Lower lobe of right lung (tissue), 2 donors: ENCODE data around the gene SEMA6A. TPM values are rescaled to one million over a fixed set of nuclear protein-coding genes. Genes with fewer than 3 reads are reported as not detected.

ENCODE experiments used
- ATAC-seq, 2 donors: fragments of 200-7000 bp; cut with Tn5 transposase; one replicate each; pipeline ENCODE4 v1.9.1; 2020 to 2022; ENCODE audit warnings: mild to moderate bottlenecking in 2 of 2, moderate library complexity in 2 of 2
- DNase-seq: peaks from one replicate; pipeline ENCODE4 v3.0.0-alpha.2; 2020
- H3K27ac ChIP-seq: fragments of 200-600 bp; one replicate; pipeline ENCODE4 v1.8.0; 2022
- H3K27me3 ChIP-seq: fragments of 200-600 bp; one replicate; pipeline ENCODE4 v1.8.0; 2022; ENCODE audit warnings: low read depth
- H3K36me3 ChIP-seq: fragments of 200-600 bp; one replicate; pipeline ENCODE4 v1.8.0; 2022; ENCODE audit warnings: mild to moderate bottlenecking
- H3K4me1 ChIP-seq: fragments of 200-600 bp; one replicate; pipeline ENCODE4 v1.8.0; 2022
- H3K4me3 ChIP-seq: fragments of 200-600 bp; one replicate; pipeline ENCODE4 v1.8.0; 2022; ENCODE audit warnings: mild to moderate bottlenecking
- H3K9me3 ChIP-seq: fragments of 200-600 bp; one replicate; pipeline ENCODE4 v1.8.0; 2022
- intact Hi-C: fragments of 100-400 bp; cut with DNase I; formaldehyde crosslinking; loops from one replicate; pipeline ENCODE4 v1.11.0; 2022
- total RNA-seq: library from RNA; stranded (reverse); fragmentation: NEBNext Ultra II Directional; extraction: Animal tissue kit (Norgen Biotek cat#: 25700); gene quantifications from one replicate; pipeline ENCODE4 v1.2.1, GENCODE V29; 2021
- TF ChIP-seq, protein P1 (sequence below): fragments of 200-600 bp; IDR thresholded peaks from one replicate; pipeline ENCODE4 v1.8.0; 2022; ENCODE audit warnings: antibody characterized with exemption, mild to moderate bottlenecking
- donor health status: DM: no; HTN: yes; CAD: no; lungs with severe emphysema.

SEMA6A gene
- total RNA-seq, 1 donor from 2014 or later, result 44.3 TPM

DNA sequence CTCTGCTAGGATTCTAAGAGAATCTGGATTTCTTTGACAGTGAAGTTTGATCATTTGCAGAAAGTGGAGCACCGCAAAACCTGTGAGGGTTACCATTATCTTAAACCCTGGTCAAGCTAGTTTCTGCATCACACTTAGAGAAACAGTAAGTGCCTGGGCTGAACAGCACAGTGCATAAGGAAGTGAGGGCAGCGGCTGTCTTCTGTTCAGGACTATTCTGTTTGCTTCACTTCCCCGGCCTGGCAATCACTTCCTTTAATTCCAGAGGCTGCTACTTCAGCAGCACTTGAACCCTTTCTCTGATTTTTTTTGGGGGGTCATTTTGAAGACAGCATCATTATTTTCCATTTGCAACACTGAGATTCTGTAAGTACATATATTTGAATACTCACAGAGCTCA lies 32.0 kb downstream of the SEMA6A start:
- H3K9me3 ChIP-seq, result peaks cover 28% of the 10 kb centered on the region
- intact Hi-C loops, result no loop called here
- ATAC-seq (no peak), DNase-seq (no peak)
- no peak overlapping the region for H3K27ac ChIP-seq
- no peaks in the 10 kb centered on the region for H3K27me3 ChIP-seq
- H3K4me1 ChIP-seq, result no peaks in the 10 kb centered on the region
- TF ChIP-seq, protein P1, sequence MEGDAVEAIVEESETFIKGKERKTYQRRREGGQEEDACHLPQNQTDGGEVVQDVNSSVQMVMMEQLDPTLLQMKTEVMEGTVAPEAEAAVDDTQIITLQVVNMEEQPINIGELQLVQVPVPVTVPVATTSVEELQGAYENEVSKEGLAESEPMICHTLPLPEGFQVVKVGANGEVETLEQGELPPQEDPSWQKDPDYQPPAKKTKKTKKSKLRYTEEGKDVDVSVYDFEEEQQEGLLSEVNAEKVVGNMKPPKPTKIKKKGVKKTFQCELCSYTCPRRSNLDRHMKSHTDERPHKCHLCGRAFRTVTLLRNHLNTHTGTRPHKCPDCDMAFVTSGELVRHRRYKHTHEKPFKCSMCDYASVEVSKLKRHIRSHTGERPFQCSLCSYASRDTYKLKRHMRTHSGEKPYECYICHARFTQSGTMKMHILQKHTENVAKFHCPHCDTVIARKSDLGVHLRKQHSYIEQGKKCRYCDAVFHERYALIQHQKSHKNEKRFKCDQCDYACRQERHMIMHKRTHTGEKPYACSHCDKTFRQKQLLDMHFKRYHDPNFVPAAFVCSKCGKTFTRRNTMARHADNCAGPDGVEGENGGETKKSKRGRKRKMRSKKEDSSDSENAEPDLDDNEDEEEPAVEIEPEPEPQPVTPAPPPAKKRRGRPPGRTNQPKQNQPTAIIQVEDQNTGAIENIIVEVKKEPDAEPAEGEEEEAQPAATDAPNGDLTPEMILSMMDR, result no peak
- H3K36me3 ChIP-seq, result no peaks in the 10 kb centered on the region
- H3K4me3 ChIP-seq, result no peak overlapping the region

DNA sequence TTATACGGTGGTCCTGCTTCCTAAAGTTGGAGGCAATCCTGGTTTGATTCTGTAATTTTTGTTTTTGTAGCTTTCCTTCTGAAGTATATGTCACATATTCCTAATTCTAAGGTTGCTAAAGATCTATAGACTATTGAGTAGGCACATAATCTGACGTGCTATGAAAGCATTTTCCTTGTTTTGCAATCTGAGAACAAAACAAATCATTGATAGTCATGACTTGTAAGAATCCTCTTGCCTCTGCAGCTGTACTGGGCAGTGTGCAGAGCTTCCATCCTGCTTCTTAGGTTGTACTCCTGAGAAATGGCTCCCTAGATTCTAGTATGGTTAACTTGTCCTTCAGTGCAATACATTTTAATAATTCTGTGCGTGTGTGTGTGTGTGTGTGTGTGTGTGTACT lies 35.4 kb downstream of the SEMA6A start:
- Histone ChIP-seq H3K27me3 (no peaks in the 10 kb centered on the region), H3K36me3 (no peaks in the 10 kb centered on the region), H3K27ac (no peak overlapping the region), H3K9me3 (no peaks in the 10 kb centered on the region), H3K4me3 (no peak overlapping the region), H3K4me1 (peaks cover 5% of the 10 kb centered on the region)
- TF ChIP-seq, protein P1, result no peak
- intact Hi-C loops, result no loop called here
- DNase-seq, result no peak
- no peak for ATAC-seq

DNA sequence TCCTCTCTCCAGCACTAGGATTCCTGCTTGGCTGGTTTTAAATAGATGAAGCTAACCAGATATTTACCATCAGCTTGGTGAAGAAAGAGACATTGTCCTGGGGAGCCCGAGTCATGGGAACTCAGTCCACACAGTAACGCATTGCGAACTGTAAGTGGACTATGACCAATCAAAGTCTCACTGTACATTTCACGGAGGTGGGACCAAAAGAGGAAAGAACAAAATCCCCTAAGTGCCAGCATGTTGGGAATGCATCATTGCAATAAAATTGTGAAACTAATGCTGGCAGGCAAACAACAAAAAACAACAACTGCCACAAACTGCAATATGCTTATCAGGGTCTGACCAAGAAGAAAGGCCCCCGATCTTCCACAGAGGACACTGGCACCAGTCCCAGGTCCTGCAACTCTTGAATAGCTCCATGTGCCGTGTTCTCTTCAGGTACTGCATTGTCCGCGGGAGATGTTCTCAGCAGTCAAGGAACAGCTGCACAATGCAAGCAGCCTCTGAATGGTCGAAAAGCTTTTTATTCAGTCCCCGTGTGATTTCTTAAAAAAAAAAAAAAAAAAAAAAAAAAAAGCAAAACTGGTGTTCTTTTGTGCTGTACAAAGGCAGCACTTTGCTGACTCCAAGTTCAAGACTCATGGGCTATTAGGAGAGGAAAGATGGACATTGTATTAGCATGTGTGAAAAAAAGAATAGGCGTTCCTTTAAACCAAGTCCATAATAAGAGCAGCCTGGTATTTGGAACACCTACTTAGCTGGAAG lies 38.1 kb downstream of the SEMA6A start:
- H3K4me1 ChIP-seq, result peaks cover 5% of the 10 kb centered on the region
- H3K4me3 ChIP-seq, result no peak overlapping the region
- intact Hi-C loops, result no loop called here
- DNase-seq (no peak), ATAC-seq (no peak)
- H3K27ac ChIP-seq, result no peak overlapping the region
- no peaks in the 10 kb centered on the region for H3K36me3 ChIP-seq
- H3K27me3 ChIP-seq, result no peaks in the 10 kb centered on the region
- TF ChIP-seq, protein P1, result no peak
- H3K9me3 ChIP-seq, result no peaks in the 10 kb centered on the region

DNA sequence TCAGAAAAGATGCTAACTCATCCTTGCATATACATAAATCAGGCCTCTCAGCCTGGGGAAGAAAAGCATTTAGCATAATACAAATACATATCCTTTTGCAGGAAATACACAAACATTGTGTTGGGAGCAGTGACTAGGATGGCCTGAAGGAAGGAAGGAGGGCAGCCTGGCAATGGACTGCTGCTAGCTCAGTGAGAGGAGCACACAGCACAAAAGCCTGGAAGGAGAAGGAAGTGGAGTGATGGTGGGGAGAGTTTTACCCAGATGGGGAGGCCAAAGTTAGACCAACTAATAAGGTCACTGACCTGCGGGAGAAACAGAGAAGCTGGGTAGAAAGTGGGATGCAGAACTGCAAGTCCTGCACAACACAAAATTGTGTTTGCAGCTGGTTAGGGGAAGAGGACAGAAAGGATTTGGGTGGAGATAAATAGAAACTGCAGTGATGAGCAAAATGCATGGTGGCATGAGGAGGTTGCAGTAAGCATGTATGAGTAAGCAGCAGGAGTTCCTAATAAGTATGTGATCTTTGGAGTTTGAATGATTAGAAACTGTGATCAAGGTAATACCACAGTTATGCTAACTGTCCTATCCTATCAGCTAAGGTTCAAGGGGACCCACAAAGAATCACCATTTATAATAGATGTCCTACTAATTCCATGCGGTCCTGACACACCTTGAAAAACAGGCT lies 39.5 kb downstream of the SEMA6A start:
- TF ChIP-seq, protein P1, result no peak
- Histone ChIP-seq H3K4me3 (no peak overlapping the region), H3K9me3 (no peaks in the 10 kb centered on the region), H3K27me3 (no peaks in the 10 kb centered on the region), H3K27ac (no peak overlapping the region), H3K4me1 (peaks cover 5% of the 10 kb centered on the region), H3K36me3 (no peaks in the 10 kb centered on the region)
- ATAC-seq (no peak), DNase-seq (no peak)
- intact Hi-C loops, result no loop called here

DNA sequence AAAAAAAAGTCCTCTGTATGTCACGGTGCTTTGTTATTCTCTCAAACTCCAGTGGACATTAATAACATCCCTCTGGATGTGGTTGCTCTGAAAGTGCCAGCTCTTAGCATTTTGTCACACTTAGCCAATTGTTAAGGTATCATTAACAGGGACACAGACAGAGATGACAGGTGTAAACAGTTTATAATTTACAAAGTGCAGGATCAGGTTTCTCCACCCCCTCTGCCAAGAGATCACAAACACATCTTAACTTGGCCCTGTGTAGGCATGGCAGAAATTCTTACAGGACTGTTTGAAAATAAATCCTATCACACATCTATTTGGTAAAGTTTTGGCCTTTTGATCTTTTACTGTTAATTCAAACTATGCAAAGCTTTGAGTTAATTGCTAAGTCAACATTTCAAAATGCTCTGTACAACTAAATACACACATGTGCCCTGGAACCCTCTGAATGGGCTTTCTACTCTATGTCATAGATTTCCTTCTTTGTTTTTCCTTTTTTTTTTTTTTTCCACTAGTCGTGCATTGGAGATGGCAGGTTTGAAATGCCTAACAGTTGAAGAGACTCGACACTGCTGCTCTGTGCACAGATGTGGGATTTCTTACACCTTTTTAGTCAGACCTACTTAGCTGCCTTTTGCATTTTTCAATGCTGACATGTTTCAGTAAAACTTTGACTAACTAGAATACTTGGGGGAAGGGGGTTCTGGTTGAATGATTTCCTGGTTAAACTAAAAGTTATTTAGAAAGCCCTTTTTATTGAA lies 41.7 kb downstream of the SEMA6A start:
- Histone ChIP-seq H3K27me3 (no peaks in the 10 kb centered on the region), H3K9me3 (no peaks in the 10 kb centered on the region), H3K4me3 (no peak overlapping the region), H3K4me1 (peaks cover 5% of the 10 kb centered on the region), H3K36me3 (no peaks in the 10 kb centered on the region), H3K27ac (no peak overlapping the region)
- ATAC-seq (peak in 1 of 2 donors; percentile 42), DNase-seq (no peak)
- intact Hi-C loops, result no loop called here
- TF ChIP-seq, protein P1, result no peak
